RWPE2 (cell line): ENCODE measurements around the gene OTOL1.

Source experiments
- ATAC-seq: fragments of 200-7000 bp; cut with Tn5 transposase; 3 replicates; pipeline ENCODE4 v1.9.1; 2021; ENCODE audit warnings: low read depth
- DNase-seq: peaks from one replicate; pipeline ENCODE4 v3.0.0-alpha.2; 2020; ENCODE audit warnings: low spot score
- H3K27ac ChIP-seq: fragments of 450-650 bp; 2 replicates; pipeline ENCODE4 v1.5.1; 2017; ENCODE audit warnings: mild to moderate bottlenecking; ENCODE audit not compliant: poor library complexity, severe bottlenecking
- H3K27me3 ChIP-seq: fragments of 250-450 bp; sonication (Bioruptor Pico); 2 replicates; pipeline ENCODE4 v1.5.1; 2021; ENCODE audit warnings: mild to moderate bottlenecking, moderate library complexity; ENCODE audit not compliant: insufficient read depth, poor library complexity, severe bottlenecking
- H3K36me3 ChIP-seq: fragments of 250-450 bp; sonication (Bioruptor Pico); 2 replicates; pipeline ENCODE4 v1.5.1; 2020; ENCODE audit warnings: low read depth, mild to moderate bottlenecking, moderate library complexity
- H3K4me1 ChIP-seq: fragments of 250-450 bp; sonication (Bioruptor Pico); 2 replicates; pipeline ENCODE4 v1.5.1; 2021; ENCODE audit warnings: mild to moderate bottlenecking, moderate library complexity; ENCODE audit not compliant: insufficient read depth, poor library complexity, severe bottlenecking
- H3K4me3 ChIP-seq: fragments of 250-450 bp; sonication (Bioruptor Pico); 2 replicates; pipeline ENCODE4 v1.5.1; 2021; ENCODE audit warnings: mild to moderate bottlenecking, moderate library complexity; ENCODE audit not compliant: severe bottlenecking
- H3K9me3 ChIP-seq: fragments of 250-450 bp; sonication (Bioruptor Pico); 2 replicates; pipeline ENCODE4 v1.5.1; 2021; ENCODE audit warnings: mild to moderate bottlenecking, moderate library complexity; ENCODE audit not compliant: severe bottlenecking
- TF ChIP-seq, protein P1 (sequence below): fragments of 450-650 bp; IDR thresholded peaks from one replicate; pipeline ENCODE4 v1.5.1; 2017; ENCODE audit warnings: mild to moderate bottlenecking, moderate library complexity; ENCODE audit not compliant: poor library complexity, severe bottlenecking

The OTOL1 gene

DNA sequence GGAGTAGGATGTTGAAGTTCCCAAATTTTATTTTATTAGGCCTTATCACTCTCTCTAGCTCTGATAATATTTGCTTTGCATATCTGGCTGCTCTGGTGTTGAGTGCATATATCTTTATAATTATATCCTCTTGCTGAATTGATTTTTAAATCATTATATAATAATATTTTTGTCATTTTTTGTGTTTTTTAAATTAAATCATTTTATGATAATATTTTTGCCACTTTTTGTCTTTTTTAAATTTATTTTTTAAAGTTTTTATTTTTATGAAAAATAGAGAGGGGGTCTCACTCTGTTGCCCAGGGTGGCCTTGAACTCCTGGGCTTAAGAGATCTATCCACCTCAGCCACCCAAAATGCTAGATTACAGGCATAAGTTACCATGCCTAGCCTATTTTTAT lies 34.5 kb upstream of the OTOL1 start:
- Histone ChIP-seq H3K4me1 (no peaks in the 10 kb centered on the region), H3K27ac (no peak overlapping the region), H3K9me3 (no peaks in the 10 kb centered on the region), H3K4me3 (no peak overlapping the region), H3K27me3 (no peaks in the 10 kb centered on the region), H3K36me3 (no peaks in the 10 kb centered on the region)
- ATAC-seq (no peak), DNase-seq (no peak)
- TF ChIP-seq, protein P1, sequence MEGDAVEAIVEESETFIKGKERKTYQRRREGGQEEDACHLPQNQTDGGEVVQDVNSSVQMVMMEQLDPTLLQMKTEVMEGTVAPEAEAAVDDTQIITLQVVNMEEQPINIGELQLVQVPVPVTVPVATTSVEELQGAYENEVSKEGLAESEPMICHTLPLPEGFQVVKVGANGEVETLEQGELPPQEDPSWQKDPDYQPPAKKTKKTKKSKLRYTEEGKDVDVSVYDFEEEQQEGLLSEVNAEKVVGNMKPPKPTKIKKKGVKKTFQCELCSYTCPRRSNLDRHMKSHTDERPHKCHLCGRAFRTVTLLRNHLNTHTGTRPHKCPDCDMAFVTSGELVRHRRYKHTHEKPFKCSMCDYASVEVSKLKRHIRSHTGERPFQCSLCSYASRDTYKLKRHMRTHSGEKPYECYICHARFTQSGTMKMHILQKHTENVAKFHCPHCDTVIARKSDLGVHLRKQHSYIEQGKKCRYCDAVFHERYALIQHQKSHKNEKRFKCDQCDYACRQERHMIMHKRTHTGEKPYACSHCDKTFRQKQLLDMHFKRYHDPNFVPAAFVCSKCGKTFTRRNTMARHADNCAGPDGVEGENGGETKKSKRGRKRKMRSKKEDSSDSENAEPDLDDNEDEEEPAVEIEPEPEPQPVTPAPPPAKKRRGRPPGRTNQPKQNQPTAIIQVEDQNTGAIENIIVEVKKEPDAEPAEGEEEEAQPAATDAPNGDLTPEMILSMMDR = no peak

DNA sequence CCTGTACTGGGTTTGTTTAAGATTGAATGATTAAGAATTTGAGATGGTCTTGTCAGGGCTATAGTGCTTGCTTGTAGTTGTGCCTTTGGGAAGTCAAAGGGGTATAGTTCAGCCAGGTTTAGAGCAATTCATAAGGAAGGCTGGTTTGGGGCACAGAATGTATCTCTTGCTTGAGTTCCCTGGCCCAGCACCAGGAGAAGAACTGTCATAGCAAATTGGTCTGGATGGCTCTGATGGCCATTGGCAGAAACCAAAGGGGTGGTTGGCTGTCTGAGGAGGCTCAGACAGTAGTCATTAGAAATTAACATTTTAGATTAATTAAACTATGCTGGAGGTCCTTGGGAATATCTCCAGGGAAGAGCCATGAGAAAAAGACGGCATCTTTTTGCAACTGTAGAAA lies 25.4 kb upstream of the OTOL1 start:
- ATAC-seq = no peak
- no peak for DNase-seq
- Histone ChIP-seq H3K27ac (no peak overlapping the region), H3K4me1 (no peaks in the 10 kb centered on the region), H3K27me3 (no peaks in the 10 kb centered on the region), H3K4me3 (no peak overlapping the region), H3K9me3 (no peaks in the 10 kb centered on the region), H3K36me3 (no peaks in the 10 kb centered on the region)
- TF ChIP-seq, protein P1 = no peak

DNA sequence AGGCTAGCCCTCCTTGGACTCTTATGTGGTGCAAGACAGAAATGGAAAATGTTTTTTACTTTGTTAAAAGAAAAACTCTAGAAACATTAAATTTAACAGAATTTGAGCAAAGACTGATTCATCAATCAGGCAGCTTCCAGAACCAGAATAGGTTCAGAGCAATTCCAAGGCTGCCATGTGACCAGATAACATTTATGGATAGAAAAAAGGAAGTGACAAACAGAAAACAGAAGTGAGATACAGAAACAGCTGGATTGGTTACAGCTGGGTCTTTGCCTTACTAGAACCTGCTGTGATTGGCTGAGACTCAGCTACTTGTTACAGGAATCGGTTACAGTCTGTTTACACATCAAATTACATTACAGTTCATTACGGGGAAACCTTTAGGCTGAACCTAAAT lies 22.5 kb upstream of the OTOL1 start:
- DNase-seq = no peak
- TF ChIP-seq, protein P1 = no peak
- ATAC-seq = no peak
- H3K9me3 ChIP-seq = no peaks in the 10 kb centered on the region
- H3K27ac ChIP-seq = no peak overlapping the region
- H3K36me3 ChIP-seq = no peaks in the 10 kb centered on the region
- H3K4me1 ChIP-seq = no peaks in the 10 kb centered on the region
- H3K27me3 ChIP-seq = no peaks in the 10 kb centered on the region
- H3K4me3 ChIP-seq = no peak overlapping the region

DNA sequence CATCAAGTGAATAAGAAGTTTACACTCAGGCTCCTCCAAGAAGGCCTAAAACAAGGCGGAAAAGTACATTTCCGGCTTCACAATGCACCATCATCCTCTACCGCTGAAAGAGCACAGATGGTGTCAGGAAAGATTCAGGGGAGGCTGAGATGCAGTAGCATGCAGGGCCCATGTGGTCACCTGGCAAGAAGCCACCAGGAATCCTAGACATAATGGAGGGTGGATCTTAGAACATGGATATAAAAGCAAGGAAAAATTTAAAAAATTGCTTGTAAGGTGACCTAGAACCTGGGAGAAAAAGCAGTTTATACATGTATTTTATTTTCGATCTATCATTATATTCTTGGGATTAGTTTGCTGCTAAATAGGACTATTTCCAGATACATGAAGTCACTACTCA lies 21.9 kb upstream of the OTOL1 start:
- no peaks in the 10 kb centered on the region for H3K9me3 ChIP-seq
- no peaks in the 10 kb centered on the region for H3K4me1 ChIP-seq
- H3K27me3 ChIP-seq = no peaks in the 10 kb centered on the region
- ATAC-seq (no peak), DNase-seq (no peak)
- TF ChIP-seq, protein P1 = no peak
- H3K4me3 ChIP-seq = no peak overlapping the region
- H3K36me3 ChIP-seq = no peaks in the 10 kb centered on the region
- no peak overlapping the region for H3K27ac ChIP-seq

DNA sequence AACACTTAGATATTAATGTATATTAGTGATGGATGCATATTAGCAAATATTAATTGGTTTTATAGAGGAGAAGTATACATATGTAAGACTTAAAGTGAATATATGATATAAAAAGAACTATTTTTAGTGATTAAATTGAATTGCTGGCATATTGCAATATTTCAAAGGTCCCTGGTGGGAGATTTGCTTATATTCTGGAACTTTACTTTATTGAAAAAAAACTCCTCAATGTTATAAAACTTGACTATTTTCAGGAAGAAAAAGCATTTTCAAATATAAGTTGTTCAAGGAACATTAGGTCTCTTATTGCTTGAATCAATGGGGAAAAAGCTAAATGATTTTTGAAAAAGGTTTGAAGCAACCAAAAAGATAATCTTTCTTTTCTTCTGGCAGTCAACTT lies 21.4 kb upstream of the OTOL1 start:
- no peak overlapping the region for H3K4me3 ChIP-seq
- H3K4me1 ChIP-seq = no peaks in the 10 kb centered on the region
- no peaks in the 10 kb centered on the region for H3K36me3 ChIP-seq
- H3K27me3 ChIP-seq = no peaks in the 10 kb centered on the region
- no peak for ATAC-seq
- TF ChIP-seq, protein P1 = no peak
- no peaks in the 10 kb centered on the region for H3K9me3 ChIP-seq
- no peak for DNase-seq
- H3K27ac ChIP-seq = no peak overlapping the region
